Right lobe of liver (tissue), 6 donors: Measurements from ENCODE around the gene PTBP1. TPM values are rescaled to one million over a fixed set of nuclear protein-coding genes. Genes with fewer than 3 reads are reported as not detected.

Source experiments
- ATAC-seq, 4 donors: fragments of 200-7000 bp; cut with Tn5 transposase; one replicate each; pipeline ENCODE4 v1.9.1; 2020; ENCODE audit warnings: mild to moderate bottlenecking in 4 of 4, moderate library complexity in 4 of 4
- DNase-seq, 3 donors: peaks; one replicate each; pipeline ENCODE4 v3.0.0-alpha.2; 2020
- H3K27ac ChIP-seq, 3 donors: fragments of 200-600 bp; one replicate each; pipeline ENCODE4 v1.8.0; 2022
- H3K27me3 ChIP-seq, 2 donors: fragments of 200-600 bp; one replicate each; pipeline ENCODE4 v1.8.0; 2022
- H3K36me3 ChIP-seq, 4 donors: fragments of 200-600 bp; sonication (generic) in 1 of 4; one replicate each; pipeline versions ENCODE4 v1.5.1 to v1.8.0; 2017 to 2022; ENCODE audit warnings: control low read depth in 1 of 4
- H3K4me1 ChIP-seq, 4 donors: fragments of 200-600 bp; sonication (generic) in 1 of 4; one replicate each; pipeline versions ENCODE4 v1.5.1 to v1.8.0; 2017 to 2022; ENCODE audit warnings: control low read depth in 1 of 4
- H3K4me3 ChIP-seq, 3 donors: fragments of 200-600 bp; one replicate each; pipeline ENCODE4 v1.8.0; 2022
- H3K9me3 ChIP-seq, 4 donors: fragments of 200-600 bp; sonication (generic) in 1 of 4; one replicate each; pipeline versions ENCODE4 v1.5.1 to v1.8.0; 2017 to 2022; ENCODE audit warnings: control low read depth in 1 of 4
- POLR2A ChIP-seq: fragments of 450-650 bp; IDR thresholded peaks from one replicate; pipeline ENCODE4 v1.6.1; 2017; ENCODE audit warnings: antibody characterized with exemption, mild to moderate bottlenecking
- WGBS: methylation state at CpG from one replicate; pipeline ENCODE4 v1.1.6; 2018; ENCODE audit warnings: low coverage, low lambda C conversion rate; ENCODE audit not compliant: insufficient coverage; ENCODE audit errors: missing lambda C conversion rate; 5-methylcytosine and 5-hydroxymethylcytosine counted together
- intact Hi-C, 2 donors: fragments of 100-400 bp; cut with DNase I; formaldehyde crosslinking; loops; one replicate each; pipeline versions ENCODE4 v1.11.2 to v1.14.1; 2022
- total RNA-seq, 6 experiments: library from RNA; depleted of rRNA in 2 of 6; stranded (reverse); fragments of >200 nt in 2 of 6; fragmentation: NEBNext Ultra II Directional in 3 of 6; extraction: Animal tissue kit (Norgen Biotek cat#: 25700) in 3 of 6; gene quantifications; one replicate each; pipeline versions ENCODE4 v1.1.0 to v1.2.4, GENCODE V29; 2016 to 2023
- TF ChIP-seq, protein P1 (sequence below), 4 donors: fragments of 200-600 bp in 3 of 4; fragments of 450-650 bp in 1 of 4; IDR thresholded peaks; one replicate each; pipeline versions ENCODE4 v1.5.1 to v1.8.0; 2016 to 2022; ENCODE audit warnings: antibody characterized with exemption in 4 of 4, mild to moderate bottlenecking in 2 of 4
- donor health status: DM: no; HTN: yes; CAD: no.
- donor health status: DM: no; HTN: no; CAD: no.
- donor health status: DM: no; HTN: no; CAD: no.
- donor health status: DM: no; HTN: yes; CAD: no.
- donor health status: DM: no; HTN: yes; CAD: no.

Gene PTBP1
- total RNA-seq, 6 experiments from 2014 or later = 91.1 to 150 (median 129) TPM

- no peak within 1 kb of the TSS for H3K27ac ChIP-seq
- TF ChIP-seq, protein P1, sequence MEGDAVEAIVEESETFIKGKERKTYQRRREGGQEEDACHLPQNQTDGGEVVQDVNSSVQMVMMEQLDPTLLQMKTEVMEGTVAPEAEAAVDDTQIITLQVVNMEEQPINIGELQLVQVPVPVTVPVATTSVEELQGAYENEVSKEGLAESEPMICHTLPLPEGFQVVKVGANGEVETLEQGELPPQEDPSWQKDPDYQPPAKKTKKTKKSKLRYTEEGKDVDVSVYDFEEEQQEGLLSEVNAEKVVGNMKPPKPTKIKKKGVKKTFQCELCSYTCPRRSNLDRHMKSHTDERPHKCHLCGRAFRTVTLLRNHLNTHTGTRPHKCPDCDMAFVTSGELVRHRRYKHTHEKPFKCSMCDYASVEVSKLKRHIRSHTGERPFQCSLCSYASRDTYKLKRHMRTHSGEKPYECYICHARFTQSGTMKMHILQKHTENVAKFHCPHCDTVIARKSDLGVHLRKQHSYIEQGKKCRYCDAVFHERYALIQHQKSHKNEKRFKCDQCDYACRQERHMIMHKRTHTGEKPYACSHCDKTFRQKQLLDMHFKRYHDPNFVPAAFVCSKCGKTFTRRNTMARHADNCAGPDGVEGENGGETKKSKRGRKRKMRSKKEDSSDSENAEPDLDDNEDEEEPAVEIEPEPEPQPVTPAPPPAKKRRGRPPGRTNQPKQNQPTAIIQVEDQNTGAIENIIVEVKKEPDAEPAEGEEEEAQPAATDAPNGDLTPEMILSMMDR (IDR thresholded peaks at IDR 0.05) = no peak
- no peak for TF ChIP-seq POLR2A
- no peaks in the 10 kb centered on the region for H3K27me3 ChIP-seq
- no peaks in the 10 kb centered on the region for H3K36me3 ChIP-seq
- no peaks in the 10 kb centered on the region for H3K4me1 ChIP-seq
- ATAC-seq (peak in 2 of 4 donors; percentile 21 to 51), DNase-seq (no peak)
- WGBS = 52% methylated on average over 2 of the region's 33 CpGs
- H3K9me3 ChIP-seq = no peaks in the 10 kb centered on the region
- H3K4me3 ChIP-seq = no peak within 1 kb of the TSS
- intact Hi-C loops = no loop called here
Observed at GRCh38 chr19:827710-828321, 30.6 kb downstream of the PTBP1 start, which contains the start of gene AZU1. Gene AZU1, plus strand, starts transcription at chr19:827837. Its CDS starts 10 bp downstream, at chr19:827847.

GRCh38 chr19:829129-829758, 32.0 kb downstream of the PTBP1 start:
- intact Hi-C loops = no loop called here
- H3K36me3 ChIP-seq = no peaks in the 10 kb centered on the region
- no peak for DNase-seq
- H3K27me3 ChIP-seq = no peaks in the 10 kb centered on the region
- no peaks in the 10 kb centered on the region for H3K9me3 ChIP-seq
- WGBS = 45% methylated on average over 11 of the region's 18 CpGs
- no peak for ATAC-seq
- H3K4me1 ChIP-seq = no peaks in the 10 kb centered on the region
- H3K4me3 ChIP-seq = no peak overlapping the region
- TF ChIP-seq, protein P1 (IDR thresholded peaks at IDR 0.05) = no peak
- no peak for TF ChIP-seq POLR2A
- H3K27ac ChIP-seq = no peak overlapping the region

DNA sequence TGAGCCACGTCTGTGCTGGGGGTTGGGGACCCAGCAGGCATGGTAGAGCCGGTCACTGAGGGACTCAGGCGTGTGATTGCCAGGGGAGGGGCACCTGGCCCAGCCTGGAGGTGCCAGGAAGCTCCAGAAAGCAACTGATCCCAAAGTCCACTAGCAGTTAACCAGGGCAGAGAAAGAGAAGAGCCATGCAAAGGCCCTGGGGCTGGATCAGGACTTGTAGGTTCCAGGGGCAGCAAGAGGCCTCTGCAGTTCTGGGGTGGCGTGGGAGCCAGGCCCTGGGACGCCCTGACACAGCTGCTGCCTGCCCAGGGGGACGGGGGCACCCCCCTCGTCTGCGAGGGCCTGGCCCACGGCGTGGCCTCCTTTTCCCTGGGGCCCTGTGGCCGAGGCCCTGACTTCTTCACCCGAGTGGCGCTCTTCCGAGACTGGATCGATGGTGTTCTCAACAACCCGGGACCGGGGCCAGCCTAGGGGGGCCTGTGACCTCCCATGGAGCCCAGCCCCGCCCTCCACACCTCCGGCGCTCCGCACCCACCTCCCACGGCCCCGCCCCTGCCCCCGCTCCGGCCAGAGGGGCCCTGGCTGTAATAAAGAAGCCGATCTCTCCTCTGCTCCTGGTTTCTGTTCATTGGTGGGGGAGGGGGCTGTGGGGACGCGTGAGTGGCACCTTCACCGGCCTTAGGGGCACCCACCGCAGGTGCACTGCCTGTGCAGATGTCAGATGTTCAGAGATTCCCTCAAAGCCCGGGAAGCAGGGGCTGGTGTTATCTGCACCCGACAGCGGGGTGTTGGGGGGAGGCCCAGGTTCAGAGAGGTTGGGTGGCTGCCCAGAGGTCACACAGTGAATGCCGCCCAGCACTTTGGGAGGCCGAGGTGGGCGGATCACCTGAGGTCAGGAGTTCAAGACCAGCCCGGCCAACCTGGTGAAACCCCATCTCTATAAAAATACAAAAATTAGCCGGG, 34.4 kb downstream of the PTBP1 start:
- TF ChIP-seq POLR2A = no peak
- TF ChIP-seq, protein P1 (IDR thresholded peaks at IDR 0.05) = no peak
- ATAC-seq (peak; percentile 13 to 79 (median 35)), DNase-seq (no peak)
- Histone ChIP-seq H3K4me3 (no peak overlapping the region), H3K36me3 (no peaks in the 10 kb centered on the region), H3K27ac (no peak overlapping the region), H3K27me3 (no peaks in the 10 kb centered on the region), H3K9me3 (no peaks in the 10 kb centered on the region), H3K4me1 (no peaks in the 10 kb centered on the region)
- intact Hi-C loops = no loop called here
- 38% methylated on average over 10 of the region's 38 CpGs for WGBS

- intact Hi-C loops = no loop called here
- WGBS = 41% methylated on average over 10 of the region's 24 CpGs
- no peak for ATAC-seq
- H3K27me3 ChIP-seq = no peaks in the 10 kb centered on the region
- H3K36me3 ChIP-seq = no peaks in the 10 kb centered on the region
- DNase-seq = no peak
- H3K27ac ChIP-seq = no peak overlapping the region
- H3K4me1 ChIP-seq = no peaks in the 10 kb centered on the region
- no peak overlapping the region for H3K4me3 ChIP-seq
- H3K9me3 ChIP-seq = no peaks in the 10 kb centered on the region
- TF ChIP-seq POLR2A = no peak
- TF ChIP-seq, protein P1 (IDR thresholded peaks at IDR 0.05) = no peak
Observed at GRCh38 chr19:834216-834615, 37.0 kb downstream of the PTBP1 start.
